Fibroblast of lung (primary cell): ENCODE data around the gene TDRD9. TPM values are rescaled to one million over a fixed set of nuclear protein-coding genes. Genes with fewer than 3 reads are reported as not detected.

ENCODE experiments used
- DNase-seq, 2 donors: peaks; one replicate each; pipeline versions ENCODE4 v3.0.0 to v3.0.0-alpha.2; 2010; ENCODE audit warnings: low read depth in 2 of 2
- H2AFZ ChIP-seq: 2 replicates; pipeline ENCODE4 v1.5.1; 2012; ENCODE audit warnings: low read length, control low read depth, inconsistent platforms
- H3K27ac ChIP-seq: 2 replicates; pipeline ENCODE4 v1.5.1; 2011; ENCODE audit warnings: low read length, control low read depth; ENCODE audit not compliant: insufficient read depth
- H3K27me3 ChIP-seq: 2 replicates; pipeline ENCODE4 v1.5.1; 2011; ENCODE audit warnings: mild to moderate bottlenecking, low read length; ENCODE audit not compliant: control insufficient read depth, insufficient read depth
- H3K36me3 ChIP-seq: 2 replicates; pipeline ENCODE4 v1.5.1; 2011; ENCODE audit warnings: low read length; ENCODE audit not compliant: control insufficient read depth, insufficient read depth
- H3K4me1 ChIP-seq: 2 replicates; pipeline ENCODE4 v1.5.1; 2011; ENCODE audit warnings: low read length; ENCODE audit not compliant: control insufficient read depth, insufficient read depth; ENCODE audit errors: extremely low read depth
- H3K4me2 ChIP-seq: 2 replicates; pipeline ENCODE4 v1.5.1; 2011; ENCODE audit warnings: low read length, control low read depth; ENCODE audit not compliant: insufficient read depth; ENCODE audit errors: extremely low read depth
- H3K4me3 ChIP-seq, 4 experiments: fragments of 200-600 bp in 1 of 4; sonication (generic) in 1 of 4; replicated peaks in 1 of 4; 2 replicates each; pipeline ENCODE4 v1.5.1; 2011 to 2016; ENCODE audit warnings: low read length in 4 of 4, low read depth in 3 of 4, mild to moderate bottlenecking in 3 of 4, control low read depth in 2 of 4, inconsistent platforms in 1 of 4, mixed read lengths in 1 of 4; ENCODE audit not compliant: insufficient read depth in 1 of 4; ENCODE audit errors: control extremely low read depth in 1 of 4
- H3K79me2 ChIP-seq: 2 replicates; pipeline ENCODE4 v1.5.1; 2012; ENCODE audit warnings: mild to moderate bottlenecking, low read length, inconsistent platforms; ENCODE audit not compliant: control insufficient read depth, insufficient read depth
- H3K9ac ChIP-seq: 2 replicates; pipeline ENCODE4 v1.5.1; 2011; ENCODE audit warnings: mild to moderate bottlenecking, low read length, control low read depth; ENCODE audit not compliant: insufficient read depth
- H3K9me3 ChIP-seq: 2 replicates; pipeline ENCODE4 v1.5.1; 2012; ENCODE audit warnings: low read depth, low read length; ENCODE audit not compliant: control insufficient read depth, insufficient read depth
- H4K20me1 ChIP-seq: 2 replicates; pipeline ENCODE4 v1.5.1; 2011; ENCODE audit warnings: low read length; ENCODE audit not compliant: control insufficient read depth, insufficient read depth; ENCODE audit errors: extremely low read depth
- CTCF ChIP-seq, 2 donors: IDR thresholded peaks in 1 of 2; conservative IDR thresholded peaks in 1 of 2; 1 replicate in 1 of 2; 2 replicates in 1 of 2; pipeline ENCODE4 v1.5.1; 2011 to 2012; ENCODE audit warnings: low read length in 2 of 2, control low read depth in 1 of 2, inconsistent platforms in 1 of 2, low read depth in 1 of 2, mild to moderate bottlenecking in 1 of 2
- EZH2 ChIP-seq: IDR thresholded peaks from 2 replicates; pipeline ENCODE4 v1.5.1; 2012; ENCODE audit warnings: low read length, control low read depth, mild to moderate bottlenecking; ENCODE audit errors: missing control alignments
- polyA plus RNA-seq, 2 donors: library from polyadenylated mRNA; depleted of rRNA in 1 of 2; stranded (reverse) in 1 of 2; unstranded in 1 of 2; fragments of >200 nt; gene quantifications; 2 replicates each; pipeline ENCODE4 v1.2.1, GENCODE V29; 2011 to 2012; ENCODE audit warnings: missing spikeins in 1 of 2
- total RNA-seq: library from RNA; depleted of rRNA; stranded (reverse); fragments of >200 nt; gene quantifications from 2 replicates; pipeline ENCODE4 v1.2.1, GENCODE V29; 2014

Gene TDRD9
- total and polyA plus RNA-seq, 2 donors (not counting 1 experiment from before 2014, with no cell fraction given), result 0.28 to 0.50 TPM

GRCh38 chr14:103946975-103947374, 18.7 kb downstream of the TDRD9 start:
- H3K4me1 ChIP-seq, result no peaks in the 10 kb centered on the region
- no peak overlapping the region for H3K4me3 ChIP-seq
- no peaks in the 10 kb centered on the region for H3K36me3 ChIP-seq
- H3K9me3 ChIP-seq, result no peaks in the 10 kb centered on the region
- peaks cover 6% of the 10 kb centered on the region for H3K27me3 ChIP-seq
- H3K79me2 ChIP-seq, result no peaks in the 10 kb centered on the region
- DNase-seq, result no peak
- H3K9ac ChIP-seq, result no peak overlapping the region
- H3K27ac ChIP-seq, result no peak overlapping the region
- H3K4me2 ChIP-seq, result no peak overlapping the region
- H4K20me1 ChIP-seq, result no peaks in the 10 kb centered on the region
- TF ChIP-seq CTCF (conservative IDR thresholded peaks at IDR 0.05 in 1 of 2, IDR thresholded peaks at IDR 0.05 in 1 of 2; ENCODE audit: low read depth in 1 of 2, low read length in 2 of 2) (no peak), EZH2 (no peak)
- no peak overlapping the region for H2AFZ ChIP-seq

GRCh38 chr14:103948442-103948841, 20.2 kb downstream of the TDRD9 start:
- Histone ChIP-seq H3K79me2 (no peaks in the 10 kb centered on the region), H3K9ac (no peak overlapping the region), H3K4me3 (no peak overlapping the region), H3K9me3 (no peaks in the 10 kb centered on the region), H3K4me1 (no peaks in the 10 kb centered on the region), H2AFZ (no peak overlapping the region), H4K20me1 (no peaks in the 10 kb centered on the region), H3K36me3 (no peaks in the 10 kb centered on the region), H3K27ac (no peak overlapping the region), H3K27me3 (no peaks in the 10 kb centered on the region), H3K4me2 (no peak overlapping the region)
- no peak for TF ChIP-seq CTCF (conservative IDR thresholded peaks at IDR 0.05 in 1 of 2, IDR thresholded peaks at IDR 0.05 in 1 of 2; ENCODE audit: low read depth in 1 of 2, low read length in 2 of 2)
- no peak for TF ChIP-seq EZH2
- DNase-seq, result no peak

- Histone ChIP-seq H2AFZ (no peak overlapping the region), H3K27ac (no peak overlapping the region), H3K9ac (no peak overlapping the region), H3K4me2 (no peak overlapping the region), H4K20me1 (no peaks in the 10 kb centered on the region), H3K36me3 (no peaks in the 10 kb centered on the region), H3K4me1 (no peaks in the 10 kb centered on the region), H3K4me3 (no peak overlapping the region), H3K27me3 (no peaks in the 10 kb centered on the region), H3K79me2 (no peaks in the 10 kb centered on the region), H3K9me3 (no peaks in the 10 kb centered on the region)
- TF ChIP-seq EZH2 (no peak), CTCF (conservative IDR thresholded peaks at IDR 0.05 in 1 of 2, IDR thresholded peaks at IDR 0.05 in 1 of 2; ENCODE audit: low read depth in 1 of 2, low read length in 2 of 2) (no peak)
- no peak for DNase-seq
Observed at GRCh38 chr14:103949131-103949790, 21.0 kb downstream of the TDRD9 start.
